ENCODE data around the gene PSMG4.

Gene PSMG4

GRCh38 chr6:3252369-3252768 lies 6.4 kb upstream of the PSMG4 start:
- DNase-seq: no peak

GRCh38 chr6:3252861-3253596 lies 5.7 kb upstream of the PSMG4 start:
- no peak for DNase-seq

- DNase-seq: no peak
Measured at GRCh38 chr6:3253597-3253961, 5.2 kb upstream of the PSMG4 start.

GRCh38 chr6:3258201-3258600 lies 546 bp upstream of the PSMG4 start:
- no peak for DNase-seq

- peak; percentile 73 for DNase-seq
Measured at GRCh38 chr6:3259491-3259958, 778 bp downstream of the PSMG4 start.

GRCh38 chr6:3260296-3260695 lies 1.5 kb downstream of the PSMG4 start:
- no peak for DNase-seq

GRCh38 chr6:3260772-3261517 lies 2.2 kb downstream of the PSMG4 start:
- no peak for DNase-seq

- DNase-seq: no peak
Measured at GRCh38 chr6:3261518-3261820, 2.7 kb downstream of the PSMG4 start.

- no peak for DNase-seq
Measured at GRCh38 chr6:3261921-3262320, 3.2 kb downstream of the PSMG4 start.

- no peak for DNase-seq
Measured at GRCh38 chr6:3263096-3263495, 4.3 kb downstream of the PSMG4 start.

GRCh38 chr6:3264356-3264755 lies 5.6 kb downstream of the PSMG4 start:
- no peak for DNase-seq

GRCh38 chr6:3265671-3266070 lies 6.9 kb downstream of the PSMG4 start:
- no peak for DNase-seq

- no peak for DNase-seq
Measured at GRCh38 chr6:3266170-3266569, 7.4 kb downstream of the PSMG4 start.

- no peak for DNase-seq
Measured at GRCh38 chr6:3267162-3267561, 8.4 kb downstream of the PSMG4 start.

GRCh38 chr6:3268680-3269079 lies 9.9 kb downstream of the PSMG4 start:
- DNase-seq: no peak

- DNase-seq: no peak
Measured at GRCh38 chr6:3269281-3269975, 10.7 kb downstream of the PSMG4 start.

GRCh38 chr6:3270258-3270657 lies 11.5 kb downstream of the PSMG4 start:
- no peak for DNase-seq

GRCh38 chr6:3271756-3272155 lies 13.0 kb downstream of the PSMG4 start:
- DNase-seq: no peak

- DNase-seq: no peak
Measured at GRCh38 chr6:3272911-3273547, 14.3 kb downstream of the PSMG4 start.

- no peak for DNase-seq
Measured at GRCh38 chr6:3273707-3274521, 15.2 kb downstream of the PSMG4 start.

- no peak for DNase-seq
Measured at GRCh38 chr6:3276174-3277167, 17.7 kb downstream of the PSMG4 start.

All from NCI-H69 (cell line).